HG03103 (cell line): ENCODE results near the gene ORAI2.

Experiments used
- ATAC-seq: cut with Tn5 transposase; IDR thresholded peaks from one replicate; pipeline ENCODE4 v1.9.1; 2021; ENCODE audit warnings: low read depth; ENCODE audit not compliant: unreplicated experiment

The ORAI2 gene

GRCh38 chr7:102413611-102414010, 19.8 kb upstream of the ORAI2 start:
- no peak for ATAC-seq

GRCh38 chr7:102415685-102416225, 17.6 kb upstream of the ORAI2 start:
- no peak for ATAC-seq

GRCh38 chr7:102416406-102416805, 17.0 kb upstream of the ORAI2 start:
- ATAC-seq = no peak

GRCh38 chr7:102417105-102417504, 16.3 kb upstream of the ORAI2 start:
- no peak for ATAC-seq

- no peak for ATAC-seq
Observed at GRCh38 chr7:102418592-102418991, 14.8 kb upstream of the ORAI2 start.

GRCh38 chr7:102421706-102422240, 11.6 kb upstream of the ORAI2 start:
- no peak for ATAC-seq

- ATAC-seq = no peak
Observed at GRCh38 chr7:102424129-102424551, 9.2 kb upstream of the ORAI2 start.

GRCh38 chr7:102424787-102425218, 8.6 kb upstream of the ORAI2 start:
- no peak for ATAC-seq

GRCh38 chr7:102425639-102426267, 7.6 kb upstream of the ORAI2 start:
- ATAC-seq = peak; percentile 49

GRCh38 chr7:102426268-102427018, 6.9 kb upstream of the ORAI2 start:
- peak; percentile 47 for ATAC-seq

GRCh38 chr7:102427019-102427405, 6.4 kb upstream of the ORAI2 start:
- ATAC-seq = no peak

GRCh38 chr7:102429141-102429899, 4.1 kb upstream of the ORAI2 start:
- no peak for ATAC-seq

- no peak for ATAC-seq
Observed at GRCh38 chr7:102431617-102432298, 1.6 kb upstream of the ORAI2 start.

- ATAC-seq = no peak
Observed at GRCh38 chr7:102432442-102433218, 745 bp upstream of the ORAI2 start.

GRCh38 chr7:102434039-102434486, 688 bp downstream of the ORAI2 start:
- ATAC-seq = no peak

GRCh38 chr7:102436118-102436517, 2.7 kb downstream of the ORAI2 start:
- ATAC-seq = no peak

GRCh38 chr7:102439963-102440795, 6.8 kb downstream of the ORAI2 start:
- ATAC-seq = no peak

GRCh38 chr7:102444961-102445673, 11.7 kb downstream of the ORAI2 start:
- peak; percentile 42 for ATAC-seq
